ENCODE measurements around the gene AASDH.

- TF ChIP-seq CTCF (IDR thresholded peaks at IDR 0.05): no peak
- no peak for TF ChIP-seq POLR2A (IDR thresholded peaks at IDR 0.05)
Observed at GRCh38 chr4:56374956-56375355, 12.3 kb downstream of the AASDH start.

All from body of pancreas (tissue), 4 donors.